B cell (primary cell): ENCODE results near the gene C16orf92.

Experiments
- EZH2 ChIP-seq: IDR thresholded peaks from 2 replicates; pipeline ENCODE4 v1.6.1; 2012; ENCODE audit warnings: borderline replicate concordance, low read depth, mild to moderate bottlenecking, moderate library complexity, low read length; ENCODE audit not compliant: insufficient read depth, poor library complexity, severe bottlenecking
- TF ChIP-seq, protein P1 (sequence below): fragments of 200-600 bp; IDR thresholded peaks from one replicate; pipeline ENCODE4 v1.8.0; 2022; ENCODE audit warnings: antibody characterized with exemption, mild to moderate bottlenecking

DNA sequence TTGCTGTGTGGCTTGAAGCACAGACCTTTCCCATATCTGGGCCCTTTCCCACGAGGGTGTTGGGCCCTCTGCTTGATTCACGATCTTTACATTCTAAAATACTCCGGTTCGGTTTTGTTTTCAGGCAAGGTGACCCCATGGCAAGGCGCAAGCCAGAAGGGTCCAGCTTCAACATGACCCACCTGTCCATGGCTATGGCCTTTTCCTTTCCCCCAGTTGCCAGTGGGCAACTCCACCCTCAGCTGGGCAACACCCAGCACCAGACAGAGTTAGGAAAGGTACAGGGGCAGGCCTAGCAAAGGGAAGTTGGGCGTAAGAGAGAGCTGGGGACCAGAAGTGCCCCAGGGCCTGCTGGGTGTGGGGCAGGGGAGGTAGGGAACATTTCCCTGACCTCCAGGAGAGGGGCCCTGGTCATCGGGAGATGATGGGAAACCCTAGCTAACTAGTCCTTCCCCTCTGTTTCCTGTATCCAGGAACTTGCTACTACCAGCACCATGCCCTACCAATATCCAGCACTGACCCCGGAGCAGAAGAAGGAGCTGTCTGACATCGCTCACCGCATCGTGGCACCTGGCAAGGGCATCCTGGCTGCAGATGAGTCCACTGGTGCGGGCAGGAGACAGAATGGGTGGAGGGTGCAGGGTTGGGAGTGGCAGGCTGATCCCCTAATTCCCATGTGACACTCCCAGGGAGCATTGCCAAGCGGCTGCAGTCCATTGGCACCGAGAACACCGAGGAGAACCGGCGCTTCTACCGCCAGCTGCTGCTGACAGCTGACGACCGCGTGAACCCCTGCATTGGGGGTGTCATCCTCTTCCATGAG is 44.0 kb downstream of the C16orf92 start:
- TF ChIP-seq, protein P1, sequence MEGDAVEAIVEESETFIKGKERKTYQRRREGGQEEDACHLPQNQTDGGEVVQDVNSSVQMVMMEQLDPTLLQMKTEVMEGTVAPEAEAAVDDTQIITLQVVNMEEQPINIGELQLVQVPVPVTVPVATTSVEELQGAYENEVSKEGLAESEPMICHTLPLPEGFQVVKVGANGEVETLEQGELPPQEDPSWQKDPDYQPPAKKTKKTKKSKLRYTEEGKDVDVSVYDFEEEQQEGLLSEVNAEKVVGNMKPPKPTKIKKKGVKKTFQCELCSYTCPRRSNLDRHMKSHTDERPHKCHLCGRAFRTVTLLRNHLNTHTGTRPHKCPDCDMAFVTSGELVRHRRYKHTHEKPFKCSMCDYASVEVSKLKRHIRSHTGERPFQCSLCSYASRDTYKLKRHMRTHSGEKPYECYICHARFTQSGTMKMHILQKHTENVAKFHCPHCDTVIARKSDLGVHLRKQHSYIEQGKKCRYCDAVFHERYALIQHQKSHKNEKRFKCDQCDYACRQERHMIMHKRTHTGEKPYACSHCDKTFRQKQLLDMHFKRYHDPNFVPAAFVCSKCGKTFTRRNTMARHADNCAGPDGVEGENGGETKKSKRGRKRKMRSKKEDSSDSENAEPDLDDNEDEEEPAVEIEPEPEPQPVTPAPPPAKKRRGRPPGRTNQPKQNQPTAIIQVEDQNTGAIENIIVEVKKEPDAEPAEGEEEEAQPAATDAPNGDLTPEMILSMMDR: no peak
- TF ChIP-seq EZH2: no peak
